Subcutaneous adipose tissue (tissue), 4 donors: ENCODE data around the gene UBXN4. TPM values are rescaled to one million over a fixed set of nuclear protein-coding genes. Genes with fewer than 3 reads are reported as not detected.

Experiments used
- total RNA-seq, 4 donors: library from RNA; depleted of rRNA; stranded (reverse); fragments of >200 nt; gene quantifications; one replicate each; pipeline ENCODE4 v1.1.0, GENCODE V29; 2016
- TF ChIP-seq, protein P1 (sequence below): fragments of 450-650 bp; IDR thresholded peaks from one replicate; pipeline ENCODE4 v1.5.1; 2016; ENCODE audit warnings: low read depth, mild to moderate bottlenecking, control low read depth, antibody characterized with exemption, moderate library complexity

The UBXN4 gene
- total RNA-seq, 4 donors from 2014 or later = 58.2 to 101 (median 67.8) TPM

DNA sequence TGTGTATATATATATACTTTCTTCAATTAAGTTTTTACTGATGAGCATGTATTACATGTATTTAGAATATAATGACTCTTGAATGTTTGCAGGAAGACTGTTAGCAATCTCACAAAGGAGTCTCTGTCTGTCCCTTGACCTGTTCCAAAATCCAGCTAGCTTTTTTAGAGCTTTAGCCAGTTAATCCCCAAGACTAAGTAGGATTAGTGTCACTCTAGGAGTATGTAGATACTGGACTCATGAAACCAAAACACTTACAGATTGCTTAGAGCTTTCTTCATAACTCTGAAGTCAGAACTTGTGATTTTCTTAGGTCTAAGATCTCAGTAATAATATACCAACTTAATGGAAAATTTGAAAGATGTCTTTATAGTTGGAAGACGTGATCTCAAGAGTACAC is 2.2 kb downstream of the UBXN4 start:
- TF ChIP-seq, protein P1, sequence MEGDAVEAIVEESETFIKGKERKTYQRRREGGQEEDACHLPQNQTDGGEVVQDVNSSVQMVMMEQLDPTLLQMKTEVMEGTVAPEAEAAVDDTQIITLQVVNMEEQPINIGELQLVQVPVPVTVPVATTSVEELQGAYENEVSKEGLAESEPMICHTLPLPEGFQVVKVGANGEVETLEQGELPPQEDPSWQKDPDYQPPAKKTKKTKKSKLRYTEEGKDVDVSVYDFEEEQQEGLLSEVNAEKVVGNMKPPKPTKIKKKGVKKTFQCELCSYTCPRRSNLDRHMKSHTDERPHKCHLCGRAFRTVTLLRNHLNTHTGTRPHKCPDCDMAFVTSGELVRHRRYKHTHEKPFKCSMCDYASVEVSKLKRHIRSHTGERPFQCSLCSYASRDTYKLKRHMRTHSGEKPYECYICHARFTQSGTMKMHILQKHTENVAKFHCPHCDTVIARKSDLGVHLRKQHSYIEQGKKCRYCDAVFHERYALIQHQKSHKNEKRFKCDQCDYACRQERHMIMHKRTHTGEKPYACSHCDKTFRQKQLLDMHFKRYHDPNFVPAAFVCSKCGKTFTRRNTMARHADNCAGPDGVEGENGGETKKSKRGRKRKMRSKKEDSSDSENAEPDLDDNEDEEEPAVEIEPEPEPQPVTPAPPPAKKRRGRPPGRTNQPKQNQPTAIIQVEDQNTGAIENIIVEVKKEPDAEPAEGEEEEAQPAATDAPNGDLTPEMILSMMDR = no peak

DNA sequence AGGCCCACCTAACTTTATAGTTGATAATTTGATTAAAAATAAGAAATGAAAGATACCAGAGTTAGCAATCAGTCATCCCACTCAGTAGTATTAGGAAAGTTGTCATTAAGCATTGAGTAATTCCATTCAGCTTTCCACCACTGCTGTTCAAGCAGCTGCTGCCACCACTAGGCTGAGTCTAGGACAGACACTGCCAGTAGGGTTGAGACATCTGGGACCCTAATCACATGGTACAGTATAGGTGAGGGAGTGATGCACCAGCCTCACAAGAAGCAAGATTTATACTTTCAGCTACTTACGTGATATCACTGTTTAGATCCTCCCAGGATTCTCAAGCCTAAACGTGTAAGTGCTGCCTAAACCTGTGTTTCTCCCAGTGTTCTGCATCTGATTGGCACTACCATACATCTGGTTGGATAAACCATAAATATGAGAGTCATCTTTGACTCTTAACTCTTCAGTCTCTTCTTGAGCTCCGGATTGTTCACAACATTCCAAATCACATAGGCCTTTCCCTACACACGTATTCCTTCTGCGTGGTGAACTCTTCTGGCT is 3.2 kb downstream of the UBXN4 start:
- TF ChIP-seq, protein P1 = no peak

DNA sequence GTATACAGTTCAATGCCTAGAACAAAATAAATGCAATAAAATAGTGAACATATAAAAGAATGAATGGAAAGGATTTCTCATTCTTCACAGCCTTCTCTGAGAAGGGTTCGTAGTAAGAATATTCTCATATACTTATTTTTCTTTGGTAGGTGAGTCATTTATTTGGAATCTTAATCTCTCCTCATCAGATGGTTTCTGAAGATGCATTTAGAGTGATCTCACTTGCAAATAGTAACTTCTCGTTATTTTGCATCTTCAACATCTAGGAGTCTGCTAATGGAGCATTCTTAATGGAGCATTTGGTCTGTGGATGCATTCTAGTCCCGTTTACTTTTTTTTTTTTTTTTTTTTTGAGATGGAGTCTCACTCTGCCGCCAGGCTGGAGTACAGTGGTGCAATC is 3.9 kb downstream of the UBXN4 start:
- TF ChIP-seq, protein P1 = no peak

DNA sequence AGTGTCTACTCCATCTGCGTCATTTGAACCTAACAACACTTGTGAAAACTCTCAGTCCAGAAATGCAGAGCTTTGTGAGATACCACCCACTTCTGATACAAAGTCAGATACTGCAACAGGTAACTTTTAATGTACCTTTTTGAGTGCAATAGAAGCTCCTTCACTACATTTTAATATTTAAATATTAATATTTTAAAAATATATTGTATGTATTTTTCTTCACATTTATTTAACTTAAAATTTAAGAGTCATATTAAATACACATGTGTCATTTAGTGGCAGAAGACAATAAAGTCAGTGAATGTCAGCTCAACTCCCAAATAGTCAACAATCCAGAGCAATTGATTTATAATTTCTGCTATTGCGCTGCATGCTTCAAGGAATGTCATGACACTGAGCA is 13.9 kb downstream of the UBXN4 start:
- TF ChIP-seq, protein P1 = no peak

DNA sequence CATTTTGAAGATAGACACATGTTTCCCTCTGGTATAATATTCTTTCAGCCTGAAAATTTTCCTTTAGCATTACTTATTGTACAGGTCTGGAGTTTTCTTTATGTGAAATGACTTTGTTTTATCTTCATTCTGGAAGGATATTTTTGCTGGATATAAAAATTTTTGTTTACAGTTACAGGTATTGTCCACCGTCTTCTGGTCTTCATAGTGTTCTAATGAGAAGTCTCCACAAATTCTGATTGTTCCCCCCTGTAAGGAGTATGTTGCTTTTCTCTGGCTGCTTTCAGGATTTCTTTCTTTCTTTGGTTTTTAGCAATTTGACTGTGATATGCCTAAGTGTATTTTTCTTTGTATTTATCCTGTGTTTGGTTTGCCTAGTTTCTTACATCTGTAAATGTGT is 15.0 kb downstream of the UBXN4 start:
- TF ChIP-seq, protein P1 = no peak

DNA sequence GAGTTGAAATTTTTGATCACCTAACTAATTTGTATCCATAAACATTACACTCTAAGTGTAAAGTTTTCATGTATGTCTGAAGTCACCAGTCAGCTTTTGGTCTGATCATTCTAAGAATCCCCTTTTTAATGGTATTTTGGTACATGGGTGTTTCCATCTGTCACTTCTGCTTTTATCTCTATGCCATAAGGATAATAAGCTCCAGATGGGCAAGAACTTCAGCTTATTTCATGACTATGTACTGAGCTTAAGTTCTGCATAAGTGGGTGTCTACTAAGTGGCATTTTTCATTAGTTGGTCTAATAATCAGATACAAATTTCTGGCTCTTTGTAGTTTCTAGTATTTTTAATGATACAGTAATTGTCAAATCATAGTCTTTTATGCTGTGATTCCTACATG is 20.4 kb downstream of the UBXN4 start:
- TF ChIP-seq, protein P1 = no peak

DNA sequence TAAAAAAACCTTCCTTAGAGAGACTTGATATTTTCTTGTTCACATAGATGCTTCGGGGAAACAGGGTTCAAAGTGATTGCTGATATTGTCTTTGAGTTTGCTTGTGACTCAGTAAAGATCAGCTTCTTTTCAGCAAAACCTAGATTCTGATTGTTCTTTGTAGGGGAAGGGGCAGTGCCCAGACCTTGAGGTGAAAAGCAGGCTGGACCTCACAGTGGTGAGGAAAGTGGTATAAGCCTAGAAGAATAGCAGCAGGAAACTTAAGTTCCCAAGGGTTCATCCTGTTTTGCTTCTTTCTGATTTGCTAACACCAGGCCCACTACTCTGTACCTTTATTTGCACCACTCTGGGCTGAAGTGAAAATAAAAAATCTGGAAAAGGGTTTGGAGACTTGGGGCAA is 20.9 kb downstream of the UBXN4 start:
- TF ChIP-seq, protein P1 = no peak
